HepG2 (cell line): ENCODE results near the gene TMEM217. TPM values are rescaled to one million over a fixed set of nuclear protein-coding genes. Genes with fewer than 3 reads are reported as not detected.

Experiments used
- ADNP ChIP-seq: sonication (generic); formaldehyde crosslinking; IDR thresholded peaks from 2 replicates; pipeline ENCODE4 v1.4.0; 2020; ENCODE audit warnings: missing genetic modification reagents
- HNRNPK ChIP-seq: fragments of 200-400 bp; formaldehyde crosslinking; IDR thresholded peaks from 2 replicates; pipeline ENCODE4 v1.6.1; 2018; ENCODE audit warnings: low read length, low read depth, moderate library complexity, mild to moderate bottlenecking; ENCODE audit not compliant: poor library complexity, severe bottlenecking
- IRF9 ChIP-seq: sonication (generic); formaldehyde crosslinking; IDR thresholded peaks from 2 replicates; pipeline ENCODE4 v1.8.0; 2022; ENCODE audit warnings: missing genetic modification reagents, mild to moderate bottlenecking, borderline replicate concordance
- KDM4B ChIP-seq: sonication (generic); formaldehyde crosslinking; IDR thresholded peaks from 2 replicates; pipeline ENCODE4 v1.4.0; 2020; ENCODE audit warnings: missing genetic modification reagents
- MYNN ChIP-seq: sonication (generic); formaldehyde crosslinking; IDR thresholded peaks from 2 replicates; pipeline ENCODE4 v1.4.0; 2020; ENCODE audit warnings: mild to moderate bottlenecking, low read depth, missing genetic modification reagents
- TARDBP ChIP-seq: sonication (generic); formaldehyde crosslinking; IDR thresholded peaks from 2 replicates; pipeline ENCODE4 v1.8.0; 2022; ENCODE audit warnings: mild to moderate bottlenecking, missing genetic modification reagents
- XRCC5 ChIP-seq: fragments of 200-400 bp; formaldehyde crosslinking; optimal IDR thresholded peaks from 2 replicates; pipeline ENCODE3; 2017; ENCODE audit warnings: mild to moderate bottlenecking, low read length
- ZBED4 ChIP-seq: sonication (generic); formaldehyde crosslinking; IDR thresholded peaks from 2 replicates; pipeline ENCODE4 v1.4.0; 2020; ENCODE audit warnings: missing genetic modification reagents, borderline replicate concordance
- ZFP1 ChIP-seq: IDR thresholded peaks from 2 replicates; pipeline ENCODE4 v1.6.1; 2016
- ZNF225 ChIP-seq: sonication (generic); formaldehyde crosslinking; IDR thresholded peaks from 2 replicates; pipeline ENCODE4 v1.4.0; 2020; ENCODE audit warnings: mild to moderate bottlenecking, missing genetic modification reagents
- ZNF253 ChIP-seq: sonication (generic); formaldehyde crosslinking; IDR thresholded peaks from 2 replicates; pipeline ENCODE4 v1.8.0; 2022; ENCODE audit warnings: mild to moderate bottlenecking, missing genetic modification reagents, borderline replicate concordance
- ZNF256 ChIP-seq: sonication (generic); formaldehyde crosslinking; conservative IDR thresholded peaks from 2 replicates; pipeline ENCODE4 v1.4.0; 2020; ENCODE audit warnings: missing genetic modification reagents
- ZNF777 ChIP-seq: sonication (generic); formaldehyde crosslinking; IDR thresholded peaks from 2 replicates; pipeline ENCODE4 v1.4.0; 2020; ENCODE audit warnings: missing genetic modification reagents
- polyA plus RNA-seq, 8 experiments: library from polyadenylated mRNA; depleted of rRNA in 3 of 8; stranded (reverse) in 7 of 8; unstranded in 1 of 8; fragments of >200 nt; fragmentation: Illumina TruSeq in 4 of 8; extraction: Trizol in 4 of 8; gene quantifications; 2 replicates each; pipeline versions ENCODE4 v1.2.1 to v1.2.3, GENCODE V29; 2011 to 2016; ENCODE audit warnings: low read depth in 4 of 8, missing spikeins in 1 of 8, mixed read lengths in 1 of 8; ENCODE audit not compliant: insufficient read depth in 1 of 8
- total RNA-seq, 5 experiments: library from RNA; depleted of rRNA; stranded (reverse); fragments of >200 nt; fragmentation: Illumina TruSeq; extraction: Trizol; gene quantifications; 2 replicates each; pipeline ENCODE4 v1.2.3, GENCODE V29; 2016; ENCODE audit warnings: low read depth in 1 of 5
- TF ChIP-seq, protein P1 (sequence below): sonication (generic); formaldehyde crosslinking; IDR thresholded peaks from 2 replicates; pipeline ENCODE4 v1.4.0; 2020; ENCODE audit warnings: mild to moderate bottlenecking, missing genetic modification reagents
- TF ChIP-seq, protein P2 (sequence below): sonication (generic); formaldehyde crosslinking; IDR thresholded peaks from 2 replicates; pipeline ENCODE4 v1.5.1; 2020; ENCODE audit warnings: mild to moderate bottlenecking, missing genetic modification reagents, moderate library complexity
- TF ChIP-seq, protein P3 (sequence below): IDR thresholded peaks from 2 replicates; pipeline ENCODE4 v1.6.1; 2016; ENCODE audit warnings: low read depth, control low read depth

Gene TMEM217
- total and polyA plus RNA-seq, 2 of the 13 experiments (the other 11 are each of a cell fraction or from before 2014, with no cell fraction given): 2.3 to 3.4 TPM

GRCh38 chr6:37222125-37222967, 35.6 kb downstream of the TMEM217 start (continued):
- TF ChIP-seq, protein P1, sequence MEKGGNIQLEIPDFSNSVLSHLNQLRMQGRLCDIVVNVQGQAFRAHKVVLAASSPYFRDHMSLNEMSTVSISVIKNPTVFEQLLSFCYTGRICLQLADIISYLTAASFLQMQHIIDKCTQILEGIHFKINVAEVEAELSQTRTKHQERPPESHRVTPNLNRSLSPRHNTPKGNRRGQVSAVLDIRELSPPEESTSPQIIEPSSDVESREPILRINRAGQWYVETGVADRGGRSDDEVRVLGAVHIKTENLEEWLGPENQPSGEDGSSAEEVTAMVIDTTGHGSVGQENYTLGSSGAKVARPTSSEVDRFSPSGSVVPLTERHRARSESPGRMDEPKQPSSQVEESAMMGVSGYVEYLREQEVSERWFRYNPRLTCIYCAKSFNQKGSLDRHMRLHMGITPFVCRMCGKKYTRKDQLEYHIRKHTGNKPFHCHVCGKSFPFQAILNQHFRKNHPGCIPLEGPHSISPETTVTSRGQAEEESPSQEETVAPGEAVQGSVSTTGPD (CRISPR knock-in tag): no peak; the same call in 1 of the 2 replicates
- TF ChIP-seq MYNN (CRISPR knock-in tag) (no peak), ZBED4 (CRISPR knock-in tag) (0 out of 2 replicates have a peak, but pooled peaks have one; percentile 14), ZNF225 (CRISPR knock-in tag) (0 out of 2 replicates have a peak, but pooled peaks have one; percentile 33), ZFP1 (CRISPR knock-in tag) (no peak), KDM4B (no peak), HNRNPK (no peak), XRCC5 (peak; percentile 72), TARDBP (CRISPR knock-in tag) (peak; percentile 67; the same call in 1 of the 2 replicates), IRF9 (no peak), ZNF777 (CRISPR knock-in tag) (peak; percentile 70), ADNP (CRISPR knock-in tag) (0 out of 2 replicates have a peak, but pooled peaks have one; percentile 3), ZNF256 (0 out of 2 replicates have a peak, but pooled peaks have one; percentile 27), ZNF253 (0 out of 2 replicates have a peak, but pooled peaks have one; percentile 30)
- TF ChIP-seq, protein P2, sequence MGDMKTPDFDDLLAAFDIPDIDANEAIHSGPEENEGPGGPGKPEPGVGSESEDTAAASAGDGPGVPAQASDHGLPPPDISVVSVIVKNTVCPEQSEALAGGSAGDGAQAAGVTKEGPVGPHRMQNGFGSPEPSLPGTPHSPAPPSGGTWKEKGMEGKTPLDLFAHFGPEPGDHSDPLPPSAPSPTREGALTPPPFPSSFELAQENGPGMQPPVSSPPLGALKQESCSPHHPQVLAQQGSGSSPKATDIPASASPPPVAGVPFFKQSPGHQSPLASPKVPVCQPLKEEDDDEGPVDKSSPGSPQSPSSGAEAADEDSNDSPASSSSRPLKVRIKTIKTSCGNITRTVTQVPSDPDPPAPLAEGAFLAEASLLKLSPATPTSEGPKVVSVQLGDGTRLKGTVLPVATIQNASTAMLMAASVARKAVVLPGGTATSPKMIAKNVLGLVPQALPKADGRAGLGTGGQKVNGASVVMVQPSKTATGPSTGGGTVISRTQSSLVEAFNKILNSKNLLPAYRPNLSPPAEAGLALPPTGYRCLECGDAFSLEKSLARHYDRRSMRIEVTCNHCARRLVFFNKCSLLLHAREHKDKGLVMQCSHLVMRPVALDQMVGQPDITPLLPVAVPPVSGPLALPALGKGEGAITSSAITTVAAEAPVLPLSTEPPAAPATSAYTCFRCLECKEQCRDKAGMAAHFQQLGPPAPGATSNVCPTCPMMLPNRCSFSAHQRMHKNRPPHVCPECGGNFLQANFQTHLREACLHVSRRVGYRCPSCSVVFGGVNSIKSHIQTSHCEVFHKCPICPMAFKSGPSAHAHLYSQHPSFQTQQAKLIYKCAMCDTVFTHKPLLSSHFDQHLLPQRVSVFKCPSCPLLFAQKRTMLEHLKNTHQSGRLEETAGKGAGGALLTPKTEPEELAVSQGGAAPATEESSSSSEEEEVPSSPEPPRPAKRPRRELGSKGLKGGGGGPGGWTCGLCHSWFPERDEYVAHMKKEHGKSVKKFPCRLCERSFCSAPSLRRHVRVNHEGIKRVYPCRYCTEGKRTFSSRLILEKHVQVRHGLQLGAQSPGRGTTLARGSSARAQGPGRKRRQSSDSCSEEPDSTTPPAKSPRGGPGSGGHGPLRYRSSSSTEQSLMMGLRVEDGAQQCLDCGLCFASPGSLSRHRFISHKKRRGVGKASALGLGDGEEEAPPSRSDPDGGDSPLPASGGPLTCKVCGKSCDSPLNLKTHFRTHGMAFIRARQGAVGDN (CRISPR knock-in tag): peak; percentile 86
- TF ChIP-seq, protein P3, sequence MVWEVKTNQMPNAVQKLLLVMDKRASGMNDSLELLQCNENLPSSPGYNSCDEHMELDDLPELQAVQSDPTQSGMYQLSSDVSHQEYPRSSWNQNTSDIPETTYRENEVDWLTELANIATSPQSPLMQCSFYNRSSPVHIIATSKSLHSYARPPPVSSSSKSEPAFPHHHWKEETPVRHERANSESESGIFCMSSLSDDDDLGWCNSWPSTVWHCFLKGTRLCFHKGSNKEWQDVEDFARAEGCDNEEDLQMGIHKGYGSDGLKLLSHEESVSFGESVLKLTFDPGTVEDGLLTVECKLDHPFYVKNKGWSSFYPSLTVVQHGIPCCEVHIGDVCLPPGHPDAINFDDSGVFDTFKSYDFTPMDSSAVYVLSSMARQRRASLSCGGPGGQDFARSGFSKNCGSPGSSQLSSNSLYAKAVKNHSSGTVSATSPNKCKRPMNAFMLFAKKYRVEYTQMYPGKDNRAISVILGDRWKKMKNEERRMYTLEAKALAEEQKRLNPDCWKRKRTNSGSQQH (CRISPR knock-in tag): no peak
